ENCODE results near the gene HSPA9. TPM values are rescaled to one million over a fixed set of nuclear protein-coding genes. Genes with fewer than 3 reads are reported as not detected.

The HSPA9 gene
- total RNA-seq, 4 donors from 2014 or later = 204 to 252 (median 247) TPM

DNA sequence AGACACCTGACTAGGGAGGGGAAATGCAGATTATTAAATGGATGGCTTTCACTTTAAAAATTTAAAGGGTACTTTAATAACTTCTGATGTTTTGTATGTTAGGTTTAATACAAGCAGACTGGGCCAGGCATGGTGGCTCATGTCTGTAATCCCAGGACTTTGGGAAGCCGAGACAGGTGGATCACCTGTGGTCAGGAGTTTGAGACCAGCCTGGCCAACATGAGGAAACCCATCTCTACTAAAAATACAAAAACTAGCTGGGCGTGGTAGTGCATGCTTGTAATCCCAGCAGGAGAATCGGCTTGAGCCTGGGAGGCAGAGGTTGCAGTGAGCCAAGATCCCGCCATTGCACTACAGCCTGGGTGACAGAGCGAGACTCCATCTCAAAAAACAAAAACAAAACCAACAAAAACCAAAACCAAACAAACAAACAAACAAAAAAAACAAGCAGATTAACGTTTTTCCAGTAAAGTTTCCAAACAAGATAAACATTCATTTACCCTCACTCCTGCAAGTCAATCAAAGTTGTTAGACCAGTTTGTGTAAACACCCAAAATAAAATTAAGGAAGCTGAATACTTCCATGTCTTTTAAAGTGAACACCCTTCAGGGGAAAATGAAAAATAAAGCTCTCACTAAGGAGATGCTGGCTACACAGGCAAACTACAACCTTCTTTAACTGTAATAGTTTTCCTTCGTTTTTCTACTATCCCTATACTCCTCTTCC lies 46.3 kb downstream of the HSPA9 start:
- no peak for DNase-seq (ENCODE audit: low spot score in 2 of 2)
- WGBS = 47% methylated on average over 7 of the region's 7 CpGs
- Histone ChIP-seq H3K27me3 (no peaks in the 10 kb centered on the region), H3K9me3 (no peaks in the 10 kb centered on the region), H3K4me1 (peaks cover 63% of the 10 kb centered on the region), H3K27ac (peak overlapping the region; percentile 32), H3K4me3 (no peak overlapping the region), H3K36me3 (peaks cover 8% of the 10 kb centered on the region)
- TF ChIP-seq POLR2AphosphoS5 (IDR thresholded peaks at IDR 0.05) = no peak
- TF ChIP-seq, protein P1, sequence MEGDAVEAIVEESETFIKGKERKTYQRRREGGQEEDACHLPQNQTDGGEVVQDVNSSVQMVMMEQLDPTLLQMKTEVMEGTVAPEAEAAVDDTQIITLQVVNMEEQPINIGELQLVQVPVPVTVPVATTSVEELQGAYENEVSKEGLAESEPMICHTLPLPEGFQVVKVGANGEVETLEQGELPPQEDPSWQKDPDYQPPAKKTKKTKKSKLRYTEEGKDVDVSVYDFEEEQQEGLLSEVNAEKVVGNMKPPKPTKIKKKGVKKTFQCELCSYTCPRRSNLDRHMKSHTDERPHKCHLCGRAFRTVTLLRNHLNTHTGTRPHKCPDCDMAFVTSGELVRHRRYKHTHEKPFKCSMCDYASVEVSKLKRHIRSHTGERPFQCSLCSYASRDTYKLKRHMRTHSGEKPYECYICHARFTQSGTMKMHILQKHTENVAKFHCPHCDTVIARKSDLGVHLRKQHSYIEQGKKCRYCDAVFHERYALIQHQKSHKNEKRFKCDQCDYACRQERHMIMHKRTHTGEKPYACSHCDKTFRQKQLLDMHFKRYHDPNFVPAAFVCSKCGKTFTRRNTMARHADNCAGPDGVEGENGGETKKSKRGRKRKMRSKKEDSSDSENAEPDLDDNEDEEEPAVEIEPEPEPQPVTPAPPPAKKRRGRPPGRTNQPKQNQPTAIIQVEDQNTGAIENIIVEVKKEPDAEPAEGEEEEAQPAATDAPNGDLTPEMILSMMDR (IDR thresholded peaks at IDR 0.05) = no peak
- TF ChIP-seq POLR2A (IDR thresholded peaks at IDR 0.05) = no peak
- no peak for TF ChIP-seq EP300 (IDR thresholded peaks at IDR 0.05)

DNA sequence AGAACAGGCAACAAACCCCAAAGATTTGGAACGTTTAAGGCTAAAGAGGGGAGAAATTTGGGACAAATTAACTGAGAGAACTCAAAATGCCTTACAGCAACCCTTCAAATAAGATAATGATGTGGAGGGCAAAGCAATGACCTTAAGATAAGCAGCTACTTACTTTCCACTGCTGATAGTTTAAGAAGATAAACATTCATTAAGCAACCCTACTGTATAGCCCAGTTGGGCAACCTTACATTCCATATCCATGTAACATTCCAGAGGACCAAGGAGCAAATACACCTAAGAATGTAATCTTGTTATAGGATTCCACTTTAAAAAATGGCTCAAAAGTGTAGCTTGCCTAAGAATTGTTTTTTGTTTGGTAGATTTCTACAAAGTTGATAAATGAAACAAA lies 47.0 kb downstream of the HSPA9 start:
- WGBS = 58% methylated on average over 1 of the region's 1 CpG
- DNase-seq (ENCODE audit: low spot score in 2 of 2) = no peak
- Histone ChIP-seq H3K4me3 (no peak overlapping the region), H3K9me3 (no peaks in the 10 kb centered on the region), H3K27me3 (no peaks in the 10 kb centered on the region), H3K27ac (peak overlapping the region; percentile 32), H3K4me1 (peaks cover 57% of the 10 kb centered on the region), H3K36me3 (peaks cover 9% of the 10 kb centered on the region)
- TF ChIP-seq EP300 (IDR thresholded peaks at IDR 0.05) = no peak
- TF ChIP-seq POLR2A (IDR thresholded peaks at IDR 0.05) = no peak
- TF ChIP-seq, protein P1 (IDR thresholded peaks at IDR 0.05) = no peak
- TF ChIP-seq POLR2AphosphoS5 (IDR thresholded peaks at IDR 0.05) = no peak

DNA sequence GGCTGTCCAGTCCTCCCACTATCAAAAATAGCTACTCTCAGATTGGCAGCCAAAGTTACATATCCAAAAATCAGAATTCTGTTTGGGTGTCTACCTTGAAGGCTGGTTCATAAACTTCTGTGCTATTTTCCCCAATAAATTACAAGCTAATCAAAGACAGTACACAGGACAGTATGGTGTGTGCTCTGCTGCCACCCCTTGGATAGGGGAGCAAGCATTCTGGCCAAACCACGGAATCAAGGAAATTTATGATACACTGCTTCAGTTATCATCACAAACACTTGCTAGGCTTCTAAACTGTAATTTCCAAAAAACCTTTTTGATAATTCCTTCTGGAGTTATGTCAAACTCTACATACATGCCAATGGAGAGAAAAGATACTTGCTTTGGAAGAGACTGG lies 48.0 kb downstream of the HSPA9 start:
- H3K4me3 ChIP-seq = no peak overlapping the region
- H3K4me1 ChIP-seq = peaks cover 53% of the 10 kb centered on the region
- no peak for DNase-seq (ENCODE audit: low spot score in 2 of 2)
- no peaks in the 10 kb centered on the region for H3K27me3 ChIP-seq
- TF ChIP-seq POLR2A (IDR thresholded peaks at IDR 0.05) = no peak
- TF ChIP-seq EP300 (IDR thresholded peaks at IDR 0.05) = no peak
- TF ChIP-seq, protein P1 (IDR thresholded peaks at IDR 0.05) = no peak
- TF ChIP-seq POLR2AphosphoS5 (IDR thresholded peaks at IDR 0.05) = no peak
- no peaks in the 10 kb centered on the region for H3K9me3 ChIP-seq
- 67% methylated on average over 1 of the region's 1 CpG for WGBS
- H3K36me3 ChIP-seq = peaks cover 14% of the 10 kb centered on the region
- H3K27ac ChIP-seq = no peak overlapping the region

DNA sequence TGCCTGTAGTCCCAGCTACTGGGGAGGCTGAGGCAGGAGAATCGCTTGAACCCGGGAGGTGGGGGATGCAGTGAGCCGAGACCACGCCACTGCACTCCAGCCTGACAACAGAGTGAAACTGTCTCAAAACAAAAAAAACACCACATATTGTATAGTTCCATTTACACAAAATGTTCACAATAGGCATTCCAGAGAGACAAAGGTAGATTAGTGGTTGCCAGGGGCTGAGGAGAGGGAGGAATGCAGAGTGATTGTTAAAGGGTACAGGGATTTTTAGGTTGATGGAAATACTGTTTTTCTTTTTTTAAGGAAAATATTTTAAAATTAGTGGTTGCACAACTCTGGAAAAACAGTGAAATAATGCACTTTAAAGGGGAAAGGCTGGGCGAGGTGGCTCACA lies 51.8 kb downstream of the HSPA9 start:
- no peak for TF ChIP-seq EP300 (IDR thresholded peaks at IDR 0.05)
- TF ChIP-seq, protein P1 (IDR thresholded peaks at IDR 0.05) = no peak
- TF ChIP-seq POLR2A (IDR thresholded peaks at IDR 0.05) = no peak
- TF ChIP-seq POLR2AphosphoS5 (IDR thresholded peaks at IDR 0.05) = no peak
- Histone ChIP-seq H3K4me3 (no peak overlapping the region), H3K4me1 (peaks cover 24% of the 10 kb centered on the region), H3K27me3 (no peaks in the 10 kb centered on the region), H3K27ac (no peak overlapping the region), H3K36me3 (peaks cover 13% of the 10 kb centered on the region), H3K9me3 (no peaks in the 10 kb centered on the region)
- DNase-seq (ENCODE audit: low spot score in 2 of 2) = no peak
- 97% methylated on average over 5 of the region's 5 CpGs for WGBS

DNA sequence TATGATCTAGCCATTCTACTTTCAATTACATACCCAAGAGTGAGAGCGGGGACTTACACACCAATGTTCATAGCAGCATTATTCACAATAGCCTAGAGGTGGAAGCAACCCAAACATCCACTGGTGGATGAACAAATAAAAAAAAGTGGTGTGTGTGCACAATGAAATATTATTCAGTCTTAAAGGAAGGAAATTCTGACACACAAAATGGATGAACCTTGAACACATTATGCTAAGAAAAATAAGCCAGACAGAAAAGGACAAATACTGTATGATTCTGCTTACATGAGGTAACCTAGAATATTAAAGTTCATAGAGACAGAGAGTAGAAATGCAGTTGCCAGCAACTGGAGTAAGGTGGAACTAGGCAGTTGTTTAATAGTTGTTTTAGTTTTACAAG lies 54.2 kb downstream of the HSPA9 start:
- Histone ChIP-seq H3K27me3 (no peaks in the 10 kb centered on the region), H3K9me3 (no peaks in the 10 kb centered on the region), H3K4me3 (no peak overlapping the region), H3K27ac (no peak overlapping the region), H3K36me3 (peaks cover 32% of the 10 kb centered on the region), H3K4me1 (peaks cover 4% of the 10 kb centered on the region)
- WGBS = 82% methylated on average over 1 of the region's 1 CpG
- TF ChIP-seq POLR2AphosphoS5 (IDR thresholded peaks at IDR 0.05) (no peak), POLR2A (IDR thresholded peaks at IDR 0.05) (no peak), EP300 (IDR thresholded peaks at IDR 0.05) (no peak)
- TF ChIP-seq, protein P1 (IDR thresholded peaks at IDR 0.05) = no peak
- DNase-seq (ENCODE audit: low spot score in 2 of 2) = no peak
